GM23338 (cell line): ENCODE results near the gene ADAMTS15. TPM values are rescaled to one million over a fixed set of nuclear protein-coding genes. Genes with fewer than 3 reads are reported as not detected.

Experiments used
- ATAC-seq: fragments of 200-7000 bp; cut with Tn5 transposase; 3 replicates; pipeline ENCODE4 v1.9.1; 2020
- DNase-seq: peaks from one replicate; pipeline ENCODE4 v3.0.0-alpha.2; 2015; ENCODE audit warnings: low spot score
- H2AFZ ChIP-seq: fragments of 200-600 bp; sonication (generic); 2 replicates; pipeline ENCODE4 v1.8.0; 2016; ENCODE audit warnings: antibody characterized with exemption, mild to moderate bottlenecking, moderate library complexity
- H3F3A ChIP-seq: fragments of 200-600 bp; sonication (generic); replicated peaks from 2 replicates; pipeline ENCODE4 v1.8.0; 2017; ENCODE audit warnings: antibody characterized with exemption, mixed run types, low read depth
- H3K27ac ChIP-seq: fragments of 200-600 bp; sonication (generic); 2 replicates; pipeline ENCODE4 v1.6.1; 2016; ENCODE audit warnings: low read depth
- H3K27me3 ChIP-seq: fragments of 200-600 bp; sonication (generic); 2 replicates; pipeline ENCODE4 v1.8.0; 2016; ENCODE audit warnings: mild to moderate bottlenecking, mixed run types, moderate library complexity; ENCODE audit not compliant: insufficient read depth
- H3K36me3 ChIP-seq: fragments of 200-600 bp; sonication (generic); 2 replicates; pipeline ENCODE4 v1.8.0; 2016; ENCODE audit warnings: mild to moderate bottlenecking; ENCODE audit not compliant: insufficient read depth
- H3K4me1 ChIP-seq: fragments of 200-600 bp; sonication (generic); 2 replicates; pipeline ENCODE4 v1.8.0; 2016; ENCODE audit warnings: mild to moderate bottlenecking, moderate library complexity; ENCODE audit not compliant: insufficient read depth
- H3K4me2 ChIP-seq: fragments of 200-600 bp; sonication (generic); 2 replicates; pipeline ENCODE4 v1.7.1; 2017; ENCODE audit warnings: mixed run types
- H3K4me3 ChIP-seq: fragments of 200-600 bp; sonication (generic); 2 replicates; pipeline ENCODE4 v1.6.1; 2016; ENCODE audit warnings: mixed run types
- H3K79me2 ChIP-seq: fragments of 200-600 bp; sonication (generic); replicated peaks from 2 replicates; pipeline ENCODE4 v1.8.0; 2017; ENCODE audit warnings: mild to moderate bottlenecking; ENCODE audit not compliant: insufficient read depth
- H3K9me2 ChIP-seq: fragments of 200-600 bp; sonication (generic); 2 replicates; pipeline ENCODE4 v1.8.0; 2017; ENCODE audit not compliant: insufficient read depth
- H4K20me1 ChIP-seq: fragments of 200-600 bp; sonication (generic); replicated peaks from 2 replicates; pipeline ENCODE4 v1.8.0; 2017; ENCODE audit warnings: mild to moderate bottlenecking; ENCODE audit not compliant: insufficient read depth
- H3K27ac Mint-ChIP-seq: 2 replicates; pipeline ENCODE4 v1.8.0; 2020; ENCODE audit warnings: inconsistent platforms, mild to moderate bottlenecking, moderate library complexity, mixed read lengths
- H3K27me3 Mint-ChIP-seq: 3 replicates; pipeline ENCODE4 v1.8.0; 2022; ENCODE audit warnings: low read depth, mild to moderate bottlenecking, moderate library complexity, mixed read lengths, inconsistent platforms; ENCODE audit not compliant: insufficient read depth, poor library complexity
- H3K36me3 Mint-ChIP-seq: 3 replicates; pipeline ENCODE4 v1.8.0; 2021; ENCODE audit warnings: low read depth, mild to moderate bottlenecking, inconsistent platforms, moderate library complexity, mixed read lengths
- H3K4me1 Mint-ChIP-seq: 3 replicates; pipeline ENCODE4 v1.8.0; 2020; ENCODE audit warnings: mild to moderate bottlenecking, inconsistent platforms, mixed read lengths
- H3K4me3 Mint-ChIP-seq: 3 replicates; pipeline ENCODE4 v1.8.0; 2021; ENCODE audit warnings: moderate library complexity, mild to moderate bottlenecking, inconsistent platforms, mixed read lengths
- H3K9me3 Mint-ChIP-seq: 3 replicates; pipeline ENCODE4 v1.8.0; 2020; ENCODE audit warnings: moderate library complexity, mild to moderate bottlenecking, inconsistent platforms, mixed read lengths
- CREB1 ChIP-seq: fragments of 250-450 bp; sonication (Bioruptor Pico); IDR thresholded peaks from 2 replicates; pipeline ENCODE4 v1.5.0; 2020; ENCODE audit warnings: low read depth, mild to moderate bottlenecking, moderate library complexity
- EZH2 ChIP-seq: fragments of 200-600 bp; sonication (generic); IDR thresholded peaks from one replicate; pipeline ENCODE4 v1.8.0; 2017; ENCODE audit warnings: antibody characterized with exemption, mild to moderate bottlenecking, low read depth; ENCODE audit not compliant: unreplicated experiment
- EZH2phosphoT487 ChIP-seq: fragments of 200-600 bp; sonication (generic); IDR thresholded peaks from one replicate; pipeline ENCODE4 v1.8.1; 2018; ENCODE audit warnings: antibody characterized with exemption; ENCODE audit not compliant: unreplicated experiment
- JUNB ChIP-seq: IDR thresholded peaks from one replicate; pipeline ENCODE4 v1.6.1; 2016; ENCODE audit warnings: antibody characterized with exemption; ENCODE audit not compliant: unreplicated experiment
- NANOG ChIP-seq: IDR thresholded peaks from 2 replicates; pipeline ENCODE4 v1.6.1; 2016; ENCODE audit warnings: antibody characterized with exemption, borderline replicate concordance
- POLR2AphosphoS5 ChIP-seq: IDR thresholded peaks from 2 replicates; pipeline ENCODE4 v1.6.1; 2016; ENCODE audit warnings: antibody characterized with exemption, low read depth
- STAT1 ChIP-seq: IDR thresholded peaks from one replicate; pipeline ENCODE4 v1.6.1; 2016; ENCODE audit warnings: antibody characterized with exemption; ENCODE audit not compliant: unreplicated experiment
- ZNF114 ChIP-seq: fragments of 250-450 bp; sonication (Bioruptor Pico); IDR thresholded peaks from 2 replicates; pipeline ENCODE4 v1.5.0; 2020; ENCODE audit warnings: mild to moderate bottlenecking, moderate library complexity
- ZNF331 ChIP-seq: fragments of 250-450 bp; sonication (Bioruptor Pico); IDR thresholded peaks from 2 replicates; pipeline ENCODE4 v1.5.0; 2020; ENCODE audit warnings: low read depth, mild to moderate bottlenecking, moderate library complexity
- polyA plus RNA-seq: library from polyadenylated mRNA; unstranded; fragments of >200 nt; fragmentation: Nextera tagmentation; extraction: Ambion mirVana; gene quantifications from 2 replicates; pipeline ENCODE4 v1.2.1, GENCODE V29; 2016
- total RNA-seq: library from RNA; depleted of rRNA; stranded (reverse); fragments of >200 nt; shearing (Covaris generic); gene quantifications from 2 replicates; pipeline ENCODE4 v1.2.3, GENCODE V29; 2014
- TF ChIP-seq, protein P1 (sequence below): fragments of 250-450 bp; sonication (Bioruptor Pico); IDR thresholded peaks from 2 replicates; pipeline ENCODE4 v1.5.0; 2020; ENCODE audit warnings: mild to moderate bottlenecking, moderate library complexity
- TF ChIP-seq, protein P2 (sequence below): IDR thresholded peaks from 2 replicates; pipeline ENCODE4 v1.6.1; 2016; ENCODE audit warnings: antibody characterized with exemption
- TF ChIP-seq, protein P3 (sequence below): IDR thresholded peaks from one replicate; pipeline ENCODE4 v1.6.1; 2018; ENCODE audit warnings: antibody characterized with exemption; ENCODE audit not compliant: unreplicated experiment
- TF ChIP-seq, protein P4 (sequence below), 2 experiments: fragments of 200-600 bp in 1 of 2; sonication (generic) in 1 of 2; conservative IDR thresholded peaks; 2 replicates each; pipeline versions ENCODE4 v1.5.1 to v1.6.1; 2016 to 2017; ENCODE audit warnings: antibody characterized with exemption in 2 of 2, low read depth in 2 of 2, mild to moderate bottlenecking in 2 of 2, moderate library complexity in 1 of 2

Gene ADAMTS15
- total and polyA plus RNA-seq, 2 experiments from 2014 or later = 0.42 to 5.6 TPM

DNA sequence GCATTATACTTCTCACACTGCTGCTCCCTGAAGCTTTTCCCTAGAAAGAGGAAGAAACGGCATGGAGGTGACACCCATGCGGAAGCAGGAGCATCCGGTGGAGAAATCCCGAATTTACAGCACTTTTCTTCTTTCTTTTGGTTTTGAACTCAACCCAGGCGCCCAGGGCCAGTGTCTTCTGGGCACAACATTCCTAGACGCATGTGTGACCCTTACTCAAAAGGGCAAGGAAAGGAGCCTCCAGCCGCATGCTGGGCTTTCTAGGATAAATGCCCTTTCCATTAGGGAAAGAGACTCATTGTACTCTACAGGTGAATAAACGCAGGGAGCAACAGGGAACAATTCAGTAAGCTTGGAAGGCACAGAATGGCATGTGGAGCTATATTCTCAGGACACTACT, 39.5 kb upstream of the ADAMTS15 start:
- Histone ChIP-seq H3K27ac (no peak overlapping the region), H3K9me2 (no peaks in the 10 kb centered on the region), H3K36me3 (no peaks in the 10 kb centered on the region), H3K79me2 (no peaks in the 10 kb centered on the region), H3K4me2 (no peak overlapping the region), H4K20me1 (no peaks in the 10 kb centered on the region), H2AFZ (no peak overlapping the region), H3K4me1 (peaks cover 16% of the 10 kb centered on the region; the same call in 1 of the 2 replicates), H3F3A (no peaks in the 10 kb centered on the region), H3K4me3 (no peak overlapping the region), H3K27me3 (no peaks in the 10 kb centered on the region)
- TF ChIP-seq, protein P1, sequence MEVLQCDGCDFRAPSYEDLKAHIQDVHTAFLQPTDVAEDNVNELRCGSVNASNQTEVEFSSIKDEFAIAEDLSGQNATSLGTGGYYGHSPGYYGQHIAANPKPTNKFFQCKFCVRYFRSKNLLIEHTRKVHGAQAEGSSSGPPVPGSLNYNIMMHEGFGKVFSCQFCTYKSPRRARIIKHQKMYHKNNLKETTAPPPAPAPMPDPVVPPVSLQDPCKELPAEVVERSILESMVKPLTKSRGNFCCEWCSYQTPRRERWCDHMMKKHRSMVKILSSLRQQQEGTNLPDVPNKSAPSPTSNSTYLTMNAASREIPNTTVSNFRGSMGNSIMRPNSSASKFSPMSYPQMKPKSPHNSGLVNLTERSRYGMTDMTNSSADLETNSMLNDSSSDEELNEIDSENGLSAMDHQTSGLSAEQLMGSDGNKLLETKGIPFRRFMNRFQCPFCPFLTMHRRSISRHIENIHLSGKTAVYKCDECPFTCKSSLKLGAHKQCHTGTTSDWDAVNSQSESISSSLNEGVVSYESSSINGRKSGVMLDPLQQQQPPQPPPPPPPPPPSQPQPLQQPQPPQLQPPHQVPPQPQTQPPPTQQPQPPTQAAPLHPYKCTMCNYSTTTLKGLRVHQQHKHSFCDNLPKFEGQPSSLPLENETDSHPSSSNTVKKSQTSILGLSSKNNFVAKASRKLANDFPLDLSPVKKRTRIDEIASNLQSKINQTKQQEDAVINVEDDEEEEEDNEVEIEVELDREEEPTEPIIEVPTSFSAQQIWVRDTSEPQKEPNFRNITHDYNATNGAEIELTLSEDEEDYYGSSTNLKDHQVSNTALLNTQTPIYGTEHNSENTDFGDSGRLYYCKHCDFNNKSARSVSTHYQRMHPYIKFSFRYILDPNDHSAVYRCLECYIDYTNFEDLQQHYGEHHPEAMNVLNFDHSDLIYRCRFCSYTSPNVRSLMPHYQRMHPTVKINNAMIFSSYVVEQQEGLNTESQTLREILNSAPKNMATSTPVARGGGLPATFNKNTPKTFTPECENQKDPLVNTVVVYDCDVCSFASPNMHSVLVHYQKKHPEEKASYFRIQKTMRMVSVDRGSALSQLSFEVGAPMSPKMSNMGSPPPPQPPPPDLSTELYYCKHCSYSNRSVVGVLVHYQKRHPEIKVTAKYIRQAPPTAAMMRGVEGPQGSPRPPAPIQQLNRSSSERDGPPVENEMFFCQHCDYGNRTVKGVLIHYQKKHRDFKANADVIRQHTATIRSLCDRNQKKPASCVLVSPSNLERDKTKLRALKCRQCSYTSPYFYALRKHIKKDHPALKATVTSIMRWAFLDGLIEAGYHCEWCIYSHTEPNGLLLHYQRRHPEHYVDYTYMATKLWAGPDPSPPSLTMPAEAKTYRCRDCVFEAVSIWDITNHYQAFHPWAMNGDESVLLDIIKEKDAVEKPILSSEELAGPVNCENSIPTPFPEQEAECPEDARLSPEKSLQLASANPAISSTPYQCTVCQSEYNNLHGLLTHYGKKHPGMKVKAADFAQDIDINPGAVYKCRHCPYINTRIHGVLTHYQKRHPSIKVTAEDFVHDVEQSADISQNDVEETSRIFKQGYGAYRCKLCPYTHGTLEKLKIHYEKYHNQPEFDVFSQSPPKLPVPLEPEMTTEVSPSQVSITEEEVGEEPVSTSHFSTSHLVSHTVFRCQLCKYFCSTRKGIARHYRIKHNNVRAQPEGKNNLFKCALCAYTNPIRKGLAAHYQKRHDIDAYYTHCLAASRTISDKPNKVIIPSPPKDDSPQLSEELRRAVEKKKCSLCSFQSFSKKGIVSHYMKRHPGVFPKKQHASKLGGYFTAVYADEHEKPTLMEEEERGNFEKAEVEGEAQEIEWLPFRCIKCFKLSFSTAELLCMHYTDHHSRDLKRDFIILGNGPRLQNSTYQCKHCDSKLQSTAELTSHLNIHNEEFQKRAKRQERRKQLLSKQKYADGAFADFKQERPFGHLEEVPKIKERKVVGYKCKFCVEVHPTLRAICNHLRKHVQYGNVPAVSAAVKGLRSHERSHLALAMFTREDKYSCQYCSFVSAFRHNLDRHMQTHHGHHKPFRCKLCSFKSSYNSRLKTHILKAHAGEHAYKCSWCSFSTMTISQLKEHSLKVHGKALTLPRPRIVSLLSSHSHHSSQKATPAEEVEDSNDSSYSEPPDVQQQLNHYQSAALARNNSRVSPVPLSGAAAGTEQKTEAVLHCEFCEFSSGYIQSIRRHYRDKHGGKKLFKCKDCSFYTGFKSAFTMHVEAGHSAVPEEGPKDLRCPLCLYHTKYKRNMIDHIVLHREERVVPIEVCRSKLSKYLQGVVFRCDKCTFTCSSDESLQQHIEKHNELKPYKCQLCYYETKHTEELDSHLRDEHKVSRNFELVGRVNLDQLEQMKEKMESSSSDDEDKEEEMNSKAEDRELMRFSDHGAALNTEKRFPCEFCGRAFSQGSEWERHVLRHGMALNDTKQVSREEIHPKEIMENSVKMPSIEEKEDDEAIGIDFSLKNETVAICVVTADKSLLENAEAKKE (CRISPR knock-in tag) = no peak
- no peak for TF ChIP-seq EZH2phosphoT487
- TF ChIP-seq EZH2 = no peak
- TF ChIP-seq JUNB = no peak
- no peak for TF ChIP-seq ZNF331 (CRISPR knock-in tag)
- TF ChIP-seq, protein P2, sequence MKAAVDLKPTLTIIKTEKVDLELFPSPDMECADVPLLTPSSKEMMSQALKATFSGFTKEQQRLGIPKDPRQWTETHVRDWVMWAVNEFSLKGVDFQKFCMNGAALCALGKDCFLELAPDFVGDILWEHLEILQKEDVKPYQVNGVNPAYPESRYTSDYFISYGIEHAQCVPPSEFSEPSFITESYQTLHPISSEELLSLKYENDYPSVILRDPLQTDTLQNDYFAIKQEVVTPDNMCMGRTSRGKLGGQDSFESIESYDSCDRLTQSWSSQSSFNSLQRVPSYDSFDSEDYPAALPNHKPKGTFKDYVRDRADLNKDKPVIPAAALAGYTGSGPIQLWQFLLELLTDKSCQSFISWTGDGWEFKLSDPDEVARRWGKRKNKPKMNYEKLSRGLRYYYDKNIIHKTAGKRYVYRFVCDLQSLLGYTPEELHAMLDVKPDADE = no peak
- TF ChIP-seq POLR2AphosphoS5 = no peak
- no peak for TF ChIP-seq NANOG
- no peak for TF ChIP-seq CREB1 (CRISPR knock-in tag)
- TF ChIP-seq, protein P3, sequence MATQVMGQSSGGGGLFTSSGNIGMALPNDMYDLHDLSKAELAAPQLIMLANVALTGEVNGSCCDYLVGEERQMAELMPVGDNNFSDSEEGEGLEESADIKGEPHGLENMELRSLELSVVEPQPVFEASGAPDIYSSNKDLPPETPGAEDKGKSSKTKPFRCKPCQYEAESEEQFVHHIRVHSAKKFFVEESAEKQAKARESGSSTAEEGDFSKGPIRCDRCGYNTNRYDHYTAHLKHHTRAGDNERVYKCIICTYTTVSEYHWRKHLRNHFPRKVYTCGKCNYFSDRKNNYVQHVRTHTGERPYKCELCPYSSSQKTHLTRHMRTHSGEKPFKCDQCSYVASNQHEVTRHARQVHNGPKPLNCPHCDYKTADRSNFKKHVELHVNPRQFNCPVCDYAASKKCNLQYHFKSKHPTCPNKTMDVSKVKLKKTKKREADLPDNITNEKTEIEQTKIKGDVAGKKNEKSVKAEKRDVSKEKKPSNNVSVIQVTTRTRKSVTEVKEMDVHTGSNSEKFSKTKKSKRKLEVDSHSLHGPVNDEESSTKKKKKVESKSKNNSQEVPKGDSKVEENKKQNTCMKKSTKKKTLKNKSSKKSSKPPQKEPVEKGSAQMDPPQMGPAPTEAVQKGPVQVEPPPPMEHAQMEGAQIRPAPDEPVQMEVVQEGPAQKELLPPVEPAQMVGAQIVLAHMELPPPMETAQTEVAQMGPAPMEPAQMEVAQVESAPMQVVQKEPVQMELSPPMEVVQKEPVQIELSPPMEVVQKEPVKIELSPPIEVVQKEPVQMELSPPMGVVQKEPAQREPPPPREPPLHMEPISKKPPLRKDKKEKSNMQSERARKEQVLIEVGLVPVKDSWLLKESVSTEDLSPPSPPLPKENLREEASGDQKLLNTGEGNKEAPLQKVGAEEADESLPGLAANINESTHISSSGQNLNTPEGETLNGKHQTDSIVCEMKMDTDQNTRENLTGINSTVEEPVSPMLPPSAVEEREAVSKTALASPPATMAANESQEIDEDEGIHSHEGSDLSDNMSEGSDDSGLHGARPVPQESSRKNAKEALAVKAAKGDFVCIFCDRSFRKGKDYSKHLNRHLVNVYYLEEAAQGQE = no peak
- TF ChIP-seq, protein P4, sequence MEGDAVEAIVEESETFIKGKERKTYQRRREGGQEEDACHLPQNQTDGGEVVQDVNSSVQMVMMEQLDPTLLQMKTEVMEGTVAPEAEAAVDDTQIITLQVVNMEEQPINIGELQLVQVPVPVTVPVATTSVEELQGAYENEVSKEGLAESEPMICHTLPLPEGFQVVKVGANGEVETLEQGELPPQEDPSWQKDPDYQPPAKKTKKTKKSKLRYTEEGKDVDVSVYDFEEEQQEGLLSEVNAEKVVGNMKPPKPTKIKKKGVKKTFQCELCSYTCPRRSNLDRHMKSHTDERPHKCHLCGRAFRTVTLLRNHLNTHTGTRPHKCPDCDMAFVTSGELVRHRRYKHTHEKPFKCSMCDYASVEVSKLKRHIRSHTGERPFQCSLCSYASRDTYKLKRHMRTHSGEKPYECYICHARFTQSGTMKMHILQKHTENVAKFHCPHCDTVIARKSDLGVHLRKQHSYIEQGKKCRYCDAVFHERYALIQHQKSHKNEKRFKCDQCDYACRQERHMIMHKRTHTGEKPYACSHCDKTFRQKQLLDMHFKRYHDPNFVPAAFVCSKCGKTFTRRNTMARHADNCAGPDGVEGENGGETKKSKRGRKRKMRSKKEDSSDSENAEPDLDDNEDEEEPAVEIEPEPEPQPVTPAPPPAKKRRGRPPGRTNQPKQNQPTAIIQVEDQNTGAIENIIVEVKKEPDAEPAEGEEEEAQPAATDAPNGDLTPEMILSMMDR (conservative IDR thresholded peaks at IDR 0.05; ENCODE audit: low read depth in 2 of 2) = no peak
- TF ChIP-seq ZNF114 (CRISPR knock-in tag) = no peak
- TF ChIP-seq STAT1 = no peak
- Mint-ChIP-seq H3K27ac (no peak overlapping the region), H3K4me3 (no peak overlapping the region), H3K9me3 (no peaks in the 10 kb centered on the region; the same call in 2 of the 3 replicates), H3K4me1 (peaks cover 40% of the 10 kb centered on the region), H3K36me3 (peaks cover 47% of the 10 kb centered on the region), H3K27me3 (peaks cover 6% of the 10 kb centered on the region)
- DNase-seq = no peak
- ATAC-seq = no peak
